H1 (cell line): ENCODE data around the gene HIVEP3. TPM values are rescaled to one million over a fixed set of nuclear protein-coding genes. Genes with fewer than 3 reads are reported as not detected.

ENCODE experiments used
- CTCF ChIA-PET: fragments of 300-600 bp; sonication (Branson Sonifier 250); formaldehyde crosslinking; loops from one replicate; lab custom pipeline; 2021; ENCODE audit not compliant: partially characterized antibody; lab: Charles Lee
- POLR2A ChIA-PET: fragments of 300-600 bp; sonication (Branson Sonifier 250); formaldehyde crosslinking; loops from one replicate; lab custom pipeline; 2021; ENCODE audit warnings: inconsistent platforms; ENCODE audit not compliant: partially characterized antibody; lab: Charles Lee
- DNase-seq, 2 experiments: peaks; one replicate each; pipeline versions ENCODE4 v3.0.0 to v3.0.0-alpha.2; 2010 to 2022; ENCODE audit warnings: low spot score in 2 of 2, low read depth in 1 of 2, mixed read lengths in 1 of 2
- FAIRE-seq: peaks from 2 replicates; lab custom pipeline; 2011; peaks lifted over from hg19 to GRCh38; lab: Jason Lieb, UNC
- H2AFZ ChIP-seq: 2 replicates; pipeline ENCODE4 v1.8.1; 2012; ENCODE audit warnings: low read length, inconsistent platforms
- H2AK5ac ChIP-seq: 2 replicates; pipeline ENCODE4 v1.6.1; 2013; ENCODE audit warnings: low read depth, low read length
- H2BK120ac ChIP-seq: replicated peaks from 2 replicates; pipeline ENCODE3; 2013; ENCODE audit warnings: low read depth, low read length, inconsistent platforms
- H2BK12ac ChIP-seq: 2 replicates; pipeline ENCODE4 v1.6.1; 2013; ENCODE audit warnings: low read depth, low read length
- H2BK15ac ChIP-seq: 2 replicates; pipeline ENCODE4 v1.6.1; 2013; ENCODE audit warnings: low read length
- H2BK20ac ChIP-seq: 2 replicates; pipeline ENCODE4 v1.6.1; 2013; ENCODE audit warnings: low read length
- H2BK5ac ChIP-seq: 2 replicates; pipeline ENCODE4 v1.6.1; 2013; ENCODE audit warnings: low read depth, low read length
- H3K14ac ChIP-seq: 2 replicates; pipeline ENCODE4 v1.6.1; 2013; ENCODE audit warnings: inconsistent platforms; ENCODE audit not compliant: insufficient read length
- H3K18ac ChIP-seq: 2 replicates; pipeline ENCODE4 v1.6.1; 2013; ENCODE audit warnings: low read length; ENCODE audit errors: extremely low read depth
- H3K23ac ChIP-seq: 2 replicates; pipeline ENCODE4 v1.6.1; 2013; ENCODE audit warnings: inconsistent platforms; ENCODE audit not compliant: insufficient read length
- H3K23me2 ChIP-seq: 2 replicates; pipeline ENCODE4 v1.6.1; 2013; ENCODE audit warnings: low read depth, low read length
- H3K27ac ChIP-seq: 2 replicates; pipeline ENCODE4 v1.6.1; 2011; ENCODE audit warnings: low read depth, low read length, inconsistent platforms
- H3K27me3 ChIP-seq, 4 experiments: replicated peaks in 1 of 4; 1 replicate in 1 of 4; 2 replicates in 3 of 4; pipeline versions ENCODE4 v1.6.1 to v1.8.1; 2011 to 2013; ENCODE audit warnings: low read length in 3 of 4, mild to moderate bottlenecking in 3 of 4, inconsistent platforms in 2 of 4, mixed read lengths in 2 of 4, moderate library complexity in 1 of 4; ENCODE audit not compliant: control insufficient read depth in 3 of 4, insufficient read depth in 3 of 4; ENCODE audit errors: extremely low read depth in 1 of 4
- H3K36me3 ChIP-seq, 4 experiments: 2 replicates each; pipeline versions ENCODE4 v1.6.1 to v1.8.1; 2011 to 2013; ENCODE audit warnings: mild to moderate bottlenecking in 4 of 4, low read length in 3 of 4, moderate library complexity in 2 of 4, control low read depth in 1 of 4, inconsistent platforms in 1 of 4; ENCODE audit not compliant: insufficient read depth in 4 of 4, control insufficient read depth in 2 of 4
- H3K4ac ChIP-seq: replicated peaks from 2 replicates; pipeline ENCODE3; 2013; ENCODE audit warnings: low read length, low read depth, mixed read lengths, inconsistent platforms; ENCODE audit not compliant: insufficient read length
- H3K4me1 ChIP-seq, 4 experiments: replicated peaks in 1 of 4; 1 replicate in 1 of 4; 2 replicates in 3 of 4; pipeline versions ENCODE4 v1.6.1 to v1.8.1; 2011 to 2013; ENCODE audit warnings: low read length in 3 of 4, inconsistent platforms in 2 of 4, mixed read lengths in 1 of 4; ENCODE audit not compliant: insufficient read depth in 4 of 4, control insufficient read depth in 3 of 4
- H3K4me2 ChIP-seq, 2 experiments: 2 replicates each; pipeline versions ENCODE4 v1.6.1 to v1.8.1; 2011 to 2013; ENCODE audit warnings: low read depth in 2 of 2, low read length in 2 of 2, control low read depth in 1 of 2, inconsistent platforms in 1 of 2, mild to moderate bottlenecking in 1 of 2; ENCODE audit not compliant: insufficient read depth in 1 of 2
- H3K4me3 ChIP-seq, 4 experiments: fragments of 200-600, 300-600 bp in 1 of 4; sonication (generic), shearing (Covaris generic), sonication (Bioruptor Twin) in 1 of 4; 2 replicates each; pipeline versions ENCODE4 v1.5.1 to v1.8.1; 2011 to 2016; ENCODE audit warnings: low read length in 4 of 4, low read depth in 3 of 4, control low read depth in 2 of 4, inconsistent platforms in 2 of 4, mild to moderate bottlenecking in 2 of 4, mixed read lengths in 1 of 4, moderate library complexity in 1 of 4; ENCODE audit not compliant: insufficient read depth in 2 of 4; ENCODE audit errors: extremely low read depth in 1 of 4
- H3K56ac ChIP-seq: replicated peaks from 2 replicates; pipeline ENCODE3; 2013; ENCODE audit warnings: low read depth, mild to moderate bottlenecking, mixed read lengths, low read length, inconsistent platforms; ENCODE audit not compliant: insufficient read length
- H3K79me1 ChIP-seq: 2 replicates; pipeline ENCODE4 v1.6.1; 2013; ENCODE audit warnings: low read depth, low read length, control low read depth
- H3K79me2 ChIP-seq, 2 experiments: 2 replicates each; pipeline versions ENCODE4 v1.6.1 to v1.8.1; 2012 to 2013; ENCODE audit warnings: low read length in 2 of 2, mild to moderate bottlenecking in 2 of 2, inconsistent platforms in 1 of 2; ENCODE audit not compliant: insufficient read depth in 2 of 2, control insufficient read depth in 1 of 2
- H3K9ac ChIP-seq, 4 experiments: replicated peaks in 1 of 4; 1 replicate in 1 of 4; 2 replicates in 3 of 4; pipeline versions ENCODE4 v1.6.1 to v1.8.1; 2011 to 2013; ENCODE audit warnings: low read depth in 3 of 4, low read length in 3 of 4, control low read depth in 2 of 4, mild to moderate bottlenecking in 2 of 4, moderate library complexity in 2 of 4, inconsistent platforms in 1 of 4; ENCODE audit errors: extremely low read depth in 1 of 4
- H3K9me3 ChIP-seq, 2 experiments: 2 replicates each; pipeline versions ENCODE4 v1.6.1 to v1.8.1; 2012 to 2013; ENCODE audit warnings: mild to moderate bottlenecking in 2 of 2, moderate library complexity in 2 of 2, control low read depth in 1 of 2, inconsistent platforms in 1 of 2, low read depth in 1 of 2, low read length in 1 of 2, mixed read lengths in 1 of 2; ENCODE audit not compliant: insufficient read depth in 2 of 2
- H4K20me1 ChIP-seq, 2 experiments: replicated peaks in 1 of 2; 2 replicates each; pipeline versions ENCODE3 to v1.8.1; 2011 to 2013; ENCODE audit warnings: inconsistent platforms in 2 of 2, low read length in 2 of 2, mild to moderate bottlenecking in 1 of 2; ENCODE audit not compliant: insufficient read depth in 2 of 2, control insufficient read depth in 1 of 2
- H4K5ac ChIP-seq: 2 replicates; pipeline ENCODE4 v1.6.1; 2013; ENCODE audit warnings: low read length, low read depth, mixed read lengths, inconsistent platforms; ENCODE audit not compliant: insufficient read length
- H4K8ac ChIP-seq: 2 replicates; pipeline ENCODE4 v1.8.0; 2013; ENCODE audit warnings: mild to moderate bottlenecking, moderate library complexity, low read length, inconsistent platforms; ENCODE audit not compliant: insufficient read depth; ENCODE audit errors: extremely low read depth
- H4K91ac ChIP-seq: replicated peaks from 2 replicates; pipeline ENCODE3; 2013; ENCODE audit warnings: low read length, mixed read lengths, inconsistent platforms; ENCODE audit not compliant: insufficient read length
- ASH2L ChIP-seq: fragments of 200-600, 300-600 bp; sonication (generic); IDR thresholded peaks from one replicate; pipeline ENCODE4 v1.7.1; 2017; ENCODE audit warnings: low read length
- CHD2 ChIP-seq: IDR thresholded peaks from 2 replicates; pipeline ENCODE4 v1.6.1; 2012; ENCODE audit warnings: low read length, improper control_type of control experiment
- CTBP2 ChIP-seq: IDR thresholded peaks from 2 replicates; pipeline ENCODE4 v1.7.0; 2011; ENCODE audit warnings: borderline replicate concordance, mild to moderate bottlenecking, moderate library complexity, mixed read lengths, low read length; ENCODE audit not compliant: insufficient read depth, insufficient read length
- EZH2 ChIP-seq: fragments of 200-600 bp; sonication (generic); IDR thresholded peaks from 2 replicates; pipeline ENCODE4 v1.7.1; 2012; ENCODE audit warnings: low read depth, mild to moderate bottlenecking, moderate library complexity, low read length, inconsistent platforms; ENCODE audit not compliant: severe bottlenecking
- TEAD4 ChIP-seq: IDR thresholded peaks from 2 replicates; pipeline ENCODE4 v1.6.1; 2012; ENCODE audit warnings: low read depth, low read length, inconsistent platforms, mixed read lengths
- YY1 ChIP-seq: IDR thresholded peaks from 2 replicates; pipeline ENCODE4 v1.6.1; 2011; ENCODE audit warnings: low read depth, mild to moderate bottlenecking, low read length
- WGBS, 2 experiments: shearing (Covaris generic) in 1 of 2; methylation state at CpG; one replicate each; pipeline versions ENCODE4 v1.1.6 to v1.1.7; 2013 to 2015; ENCODE audit warnings: low lambda C conversion rate in 2 of 2, mixed read lengths in 2 of 2, inconsistent platforms in 1 of 2, low coverage in 1 of 2, missing lambda C conversion rate in 1 of 2; ENCODE audit not compliant: insufficient replicate concordance in 2 of 2, insufficient coverage in 1 of 2, insufficient read length in 1 of 2; ENCODE audit errors: extremely low coverage in 1 of 2, missing lambda C conversion rate in 1 of 2; 5-methylcytosine and 5-hydroxymethylcytosine counted together
- polyA plus RNA-seq, 7 experiments: library from polyadenylated mRNA; depleted of rRNA in 3 of 7; stranded (reverse) in 5 of 7; unstranded in 2 of 7; fragments of >200 nt in 5 of 7; fragments of 200-250 nt in 2 of 7; gene quantifications; 1 replicate in 5 of 7; 2 replicates in 1 of 7; 4 replicates in 1 of 7; pipeline versions ENCODE4 v1.2.1 to v1.2.3, GENCODE V29; 2011 to 2013; ENCODE audit warnings: missing spikeins in 2 of 7, mixed read lengths in 2 of 7
- total RNA-seq: library from RNA; stranded (reverse); fragmentation: NEBNext Ultra II Directional; extraction: Animal tissue kit (Norgen Biotek cat#: 25700); gene quantifications from 2 replicates; pipeline ENCODE4 v1.2.1, GENCODE V29; 2021
- TF ChIP-seq, protein P1 (sequence below): IDR thresholded peaks from 2 replicates; pipeline ENCODE4 v1.6.1; 2012; ENCODE audit warnings: inconsistent platforms

HIVEP3 gene
- total and polyA plus RNA-seq, 2 of the 8 experiments (the other 6 are each of a cell fraction or from before 2014, with no cell fraction given), result 0.24 to 0.69 TPM

DNA sequence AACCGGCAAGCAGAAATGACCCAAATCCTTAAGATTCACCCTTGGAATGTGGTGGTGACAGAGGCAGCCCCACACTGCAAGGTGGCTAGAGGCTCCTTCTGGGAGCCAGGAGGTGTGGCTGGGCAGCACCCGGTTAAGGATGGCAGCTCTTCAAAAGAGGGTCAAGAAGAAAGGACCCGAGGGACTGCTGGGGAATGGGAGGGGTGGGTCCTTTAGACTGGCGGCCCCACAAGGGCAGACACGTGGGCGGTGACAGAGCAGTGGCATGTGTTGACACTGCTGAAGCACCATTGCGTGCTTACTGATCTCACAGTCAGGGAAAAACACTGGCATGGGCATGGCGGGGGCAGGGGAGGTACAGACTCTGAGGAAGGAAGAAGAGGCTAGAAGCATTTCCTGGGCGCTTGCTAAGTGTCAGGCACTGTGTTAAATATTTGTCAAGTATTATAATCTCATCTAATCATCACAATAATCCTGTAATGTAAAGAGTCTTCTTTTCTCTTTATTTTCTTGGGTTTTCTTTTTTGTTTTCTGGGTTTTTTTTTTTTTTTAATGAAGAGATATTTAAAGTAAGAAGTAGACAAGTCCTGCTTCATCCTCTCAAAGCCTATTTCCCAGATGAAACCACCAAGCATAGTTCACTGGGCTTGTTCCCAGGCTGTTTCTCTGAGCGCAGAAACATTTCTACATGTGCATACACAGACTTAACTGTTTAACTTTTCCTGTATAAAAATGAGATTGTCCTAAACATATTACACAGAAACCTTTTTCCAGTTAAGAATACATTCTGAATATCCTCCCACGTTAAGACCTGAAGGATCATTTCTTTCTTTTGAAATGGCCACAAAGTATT, 268.5 kb downstream of the HIVEP3 start:
- Histone ChIP-seq H3K4me1 (peaks cover 0 to 4% (median 2%) of the 10 kb centered on the region in 4 experiments; a peak in 4 of 7 replicates), H4K5ac (no peak overlapping the region), H3K56ac (no peak overlapping the region), H3K4me2 (no peak overlapping the region), H3K27me3 (no peaks in the 10 kb centered on the region), H4K20me1 (no peaks in the 10 kb centered on the region), H3K18ac (peak overlapping the region; percentile 57; the same call in 1 of the 2 replicates), H4K91ac (no peak overlapping the region), H2BK20ac (no peak overlapping the region), H3K36me3 (no peaks in the 10 kb centered on the region), H3K79me1 (no peaks in the 10 kb centered on the region), H3K23ac (no peak overlapping the region), H2AK5ac (no peak overlapping the region), H3K4ac (no peak overlapping the region), H4K8ac (no peak overlapping the region; the same call in 1 of the 2 replicates), H2BK15ac (peak overlapping the region; percentile 46; the same call in 1 of the 2 replicates), H3K27ac (no peak overlapping the region), H2BK12ac (peak overlapping the region; percentile 71; the same call in 1 of the 2 replicates), H2AFZ (peak overlapping the region; percentile 64; the same call in 1 of the 2 replicates), H3K4me3 (no peak overlapping the region), H2BK120ac (no peak overlapping the region), H3K14ac (no peak overlapping the region), H2BK5ac (no peak overlapping the region), H3K9ac (no peak overlapping the region), H3K23me2 (no peaks in the 10 kb centered on the region), H3K9me3 (no peaks in the 10 kb centered on the region), H3K79me2 (no peaks in the 10 kb centered on the region)
- WGBS, 2 experiments, result 81% methylated on average over 11 of the region's 11 CpGs; no CpG with 5 or more reads in 1 of the 2 experiments
- TF ChIP-seq, protein P1, sequence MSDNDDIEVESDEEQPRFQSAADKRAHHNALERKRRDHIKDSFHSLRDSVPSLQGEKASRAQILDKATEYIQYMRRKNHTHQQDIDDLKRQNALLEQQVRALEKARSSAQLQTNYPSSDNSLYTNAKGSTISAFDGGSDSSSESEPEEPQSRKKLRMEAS, result 0 out of 2 replicates have a peak, but pooled peaks have one; percentile 32
- no peak for TF ChIP-seq CHD2
- TF ChIP-seq YY1, result no peak
- TF ChIP-seq EZH2, result no peak
- no peak for TF ChIP-seq ASH2L
- TF ChIP-seq CTBP2, result no peak
- TF ChIP-seq TEAD4, result no peak
- DNase-seq, result no peak
- POLR2A ChIA-PET, result no interaction called here
- FAIRE-seq, result no peak
- CTCF ChIA-PET, result interaction anchor here (1.2 to 1.4 kb wide), 2 partner anchors 9 to 215 kb away, joined by 3 to 4 read pairs; no protein-coding TSS in a partner anchor
